Skeletal muscle tissue (tissue), 1 donor: ENCODE measurements around the gene KLRK1. TPM values are rescaled to one million over a fixed set of nuclear protein-coding genes. Genes with fewer than 3 reads are reported as not detected.

Source experiments
- total RNA-seq: library from RNA; depleted of rRNA; stranded (reverse); fragments of >200 nt; gene quantifications from one replicate; pipeline ENCODE4 v1.2.3, GENCODE V29; 2014

The KLRK1 gene
- total RNA-seq, 1 donor from 2014 or later, result 0.52 TPM

Other genes with a start within 250 kb of the KLRK1 start
- gene OLR1, start 217.9 kb downstream of the KLRK1 start, total RNA-seq, result not detected
- under 0.01 TPM for gene TMEM52B, start 211.0 kb downstream of the KLRK1 start, total RNA-seq
- 23.0 TPM for gene GABARAPL1, start 177.2 kb downstream of the KLRK1 start, total RNA-seq
- 0.52 TPM for gene KLRD1, start 82.2 kb downstream of the KLRK1 start, total RNA-seq
- gene KLRC4, start 19.7 kb upstream of the KLRK1 start, total RNA-seq, result not detected
- not detected for gene KLRC3, start 30.6 kb upstream of the KLRK1 start, total RNA-seq
- gene KLRC2, start 46.0 kb upstream of the KLRK1 start, total RNA-seq, result 1.0 TPM
- gene KLRC1, start 63.3 kb upstream of the KLRK1 start, total RNA-seq, result 1.0 TPM
- gene EIF2S3B, start 115.8 kb upstream of the KLRK1 start, total RNA-seq, result 1.0 TPM
- 13.0 TPM for gene MAGOHB, start 223.6 kb upstream of the KLRK1 start, total RNA-seq